ENCODE measurements around the gene ALPK1. TPM values are rescaled to one million over a fixed set of nuclear protein-coding genes. Genes with fewer than 3 reads are reported as not detected.

The ALPK1 gene
- total and polyA plus RNA-seq, 2 of the 8 experiments (the other 6 are each of a cell fraction or from before 2014, with no cell fraction given): 0.08 to 0.43 TPM

DNA sequence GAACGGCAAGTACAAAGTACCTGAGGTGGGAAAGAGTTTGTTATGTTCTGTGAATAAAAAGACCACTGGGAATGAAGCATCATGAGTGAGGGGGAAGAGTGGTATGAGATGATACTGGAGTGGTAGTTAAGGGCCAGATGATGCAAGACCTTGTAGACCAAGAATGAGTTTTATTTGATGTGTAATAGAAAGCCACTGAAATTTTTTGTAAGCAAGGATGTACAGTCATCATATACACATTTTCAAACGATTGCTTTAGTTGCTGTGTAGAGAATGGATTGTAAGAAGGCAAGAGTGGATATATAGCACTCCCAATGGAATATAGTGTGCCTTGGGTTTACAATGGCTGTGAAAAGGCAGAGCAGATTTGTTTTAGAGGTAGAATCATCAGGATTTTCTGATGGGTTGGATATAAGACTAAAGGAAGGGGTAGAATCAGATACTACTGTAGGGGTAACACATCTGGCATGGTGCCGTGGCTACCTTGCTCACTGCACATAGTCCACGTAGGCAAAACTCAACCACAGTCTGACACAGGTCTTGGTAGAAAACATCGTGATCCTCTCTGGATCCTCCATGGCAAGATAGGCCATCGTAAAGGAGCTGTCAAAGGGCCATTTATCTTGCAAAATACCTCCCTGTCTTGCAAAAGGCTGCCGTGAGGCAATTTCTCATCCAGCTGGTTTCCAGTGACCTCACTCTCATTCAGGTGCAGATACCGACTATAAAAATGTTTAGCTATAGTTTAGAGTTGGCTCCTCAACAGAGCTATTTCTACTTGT, 26.3 kb upstream of the ALPK1 start:
- Histone ChIP-seq H2AFZ (ENCODE audit: low read length) (no peak overlapping the region), H3K9ac (replicated peaks in 1 of 4; ENCODE audit: extremely low read depth in 1 of 4, low read depth in 3 of 4, low read length in 3 of 4) (no peak overlapping the region; a peak in 1 of 7 replicates), H3K9me3 (ENCODE audit: insufficient read depth in 2 of 2, low read depth in 1 of 2, low read length in 1 of 2) (no peaks in the 10 kb centered on the region), H3K4me2 (ENCODE audit: insufficient read depth in 1 of 2, low read depth in 2 of 2, low read length in 2 of 2) (peak overlapping the region in 1 of 2 experiments; percentile 77; a peak in 2 of 4 replicates), H3K27me3 (replicated peaks in 1 of 4; ENCODE audit: control insufficient read depth in 3 of 4, extremely low read depth in 1 of 4, insufficient read depth in 3 of 4, low read length in 3 of 4) (no peaks in the 10 kb centered on the region), H2AK5ac (ENCODE audit: low read depth, low read length) (no peak overlapping the region), H2BK5ac (ENCODE audit: low read depth, low read length) (no peak overlapping the region), H3K18ac (ENCODE audit: extremely low read depth, low read length) (no peak overlapping the region), H3K14ac (ENCODE audit: insufficient read length) (no peak overlapping the region), H4K8ac (ENCODE audit: extremely low read depth, insufficient read depth, low read length) (no peak overlapping the region), H3K79me2 (ENCODE audit: control insufficient read depth in 1 of 2, insufficient read depth in 2 of 2, low read length in 2 of 2) (no peaks in the 10 kb centered on the region), H4K91ac (replicated peaks; ENCODE audit: insufficient read length, low read length) (no peak overlapping the region), H3K36me3 (ENCODE audit: control insufficient read depth in 2 of 4, insufficient read depth in 4 of 4, low read length in 3 of 4) (peaks cover 0 to 24% (median 2%) of the 10 kb centered on the region in 4 experiments; a peak in 2 of 8 replicates), H2BK20ac (ENCODE audit: low read length) (no peak overlapping the region), H3K27ac (ENCODE audit: low read depth, low read length) (no peak overlapping the region), H3K56ac (replicated peaks; ENCODE audit: insufficient read length, low read depth, low read length) (no peak overlapping the region), H2BK120ac (replicated peaks; ENCODE audit: low read depth, low read length) (no peak overlapping the region), H3K23me2 (ENCODE audit: low read depth, low read length) (no peaks in the 10 kb centered on the region), H3K4me1 (replicated peaks in 1 of 4; ENCODE audit: control insufficient read depth in 3 of 4, insufficient read depth in 4 of 4, low read length in 3 of 4) (peaks cover 2 to 11% (median 5%) of the 10 kb centered on the region in 4 experiments; a peak in 5 of 7 replicates), H2BK15ac (ENCODE audit: low read length) (0 out of 2 replicates have a peak overlapping the region, but pooled peaks have one; percentile 76), H3K4ac (replicated peaks; ENCODE audit: insufficient read length, low read depth, low read length) (no peak overlapping the region), H2BK12ac (ENCODE audit: low read depth, low read length) (no peak overlapping the region), H3K4me3 (ENCODE audit: extremely low read depth in 1 of 4, insufficient read depth in 2 of 4, low read depth in 3 of 4, low read length in 4 of 4) (no peak overlapping the region), H3K79me1 (ENCODE audit: low read depth, low read length) (no peaks in the 10 kb centered on the region), H4K20me1 (replicated peaks in 1 of 2; ENCODE audit: control insufficient read depth in 1 of 2, insufficient read depth in 2 of 2, low read length in 2 of 2) (no peaks in the 10 kb centered on the region), H4K5ac (ENCODE audit: insufficient read length, low read depth, low read length) (no peak overlapping the region), H3K23ac (ENCODE audit: insufficient read length) (no peak overlapping the region)
- DNase-seq (ENCODE audit: low read depth in 1 of 2, low spot score in 2 of 2) (no peak), FAIRE-seq (peak; percentile 60)
- TF ChIP-seq CEBPB (IDR thresholded peaks at IDR 0.05; ENCODE audit: low read depth, low read length) (peak; percentile 33; the same call in 1 of the 2 replicates), JUND (IDR thresholded peaks at IDR 0.05; ENCODE audit: low read length) (peak; percentile 31; the same call in 1 of the 2 replicates), BACH1 (IDR thresholded peaks at IDR 0.05; ENCODE audit: low read length) (no peak)
- WGBS, 2 experiments (ENCODE audit: extremely low coverage in 1 of 2, insufficient coverage in 1 of 2, insufficient read length in 1 of 2, insufficient replicate concordance in 2 of 2, low coverage in 1 of 2, low lambda C conversion rate in 2 of 2, missing lambda C conversion rate in 1 of 2): 71% methylated on average over 8 of the region's 8 CpGs; no CpG with 5 or more reads in 1 of the 2 experiments
- POLR2A ChIA-PET (ENCODE audit: partially characterized antibody): interaction anchor here (1.2 to 1.7 kb wide), 2 partner anchors 13 to 15 kb away, joined by 3 to 9 read pairs; partner anchors contain the start of gene TIFA
- CTCF ChIA-PET (ENCODE audit: partially characterized antibody): interaction anchor here (0.8 to 2.1 kb wide), 8 partner anchors 9 to 326 kb away, joined by 3 to 6 read pairs (median 3); no protein-coding TSS in a partner anchor
